GM23338 (cell line): ENCODE data around the gene TOR1AIP2. TPM values are rescaled to one million over a fixed set of nuclear protein-coding genes. Genes with fewer than 3 reads are reported as not detected.

Experiments used
- ATAC-seq: fragments of 200-7000 bp; cut with Tn5 transposase; 3 replicates; pipeline ENCODE4 v1.9.1; 2020
- DNase-seq: peaks from one replicate; pipeline ENCODE4 v3.0.0-alpha.2; 2015; ENCODE audit warnings: low spot score
- H2AFZ ChIP-seq: fragments of 200-600 bp; sonication (generic); 2 replicates; pipeline ENCODE4 v1.8.0; 2016; ENCODE audit warnings: antibody characterized with exemption, mild to moderate bottlenecking, moderate library complexity
- H3F3A ChIP-seq: fragments of 200-600 bp; sonication (generic); replicated peaks from 2 replicates; pipeline ENCODE4 v1.8.0; 2017; ENCODE audit warnings: antibody characterized with exemption, mixed run types, low read depth
- H3K27ac ChIP-seq: fragments of 200-600 bp; sonication (generic); 2 replicates; pipeline ENCODE4 v1.6.1; 2016; ENCODE audit warnings: low read depth
- H3K27me3 ChIP-seq: fragments of 200-600 bp; sonication (generic); 2 replicates; pipeline ENCODE4 v1.8.0; 2016; ENCODE audit warnings: mild to moderate bottlenecking, mixed run types, moderate library complexity; ENCODE audit not compliant: insufficient read depth
- H3K36me3 ChIP-seq: fragments of 200-600 bp; sonication (generic); 2 replicates; pipeline ENCODE4 v1.8.0; 2016; ENCODE audit warnings: mild to moderate bottlenecking; ENCODE audit not compliant: insufficient read depth
- H3K4me1 ChIP-seq: fragments of 200-600 bp; sonication (generic); 2 replicates; pipeline ENCODE4 v1.8.0; 2016; ENCODE audit warnings: mild to moderate bottlenecking, moderate library complexity; ENCODE audit not compliant: insufficient read depth
- H3K4me2 ChIP-seq: fragments of 200-600 bp; sonication (generic); 2 replicates; pipeline ENCODE4 v1.7.1; 2017; ENCODE audit warnings: mixed run types
- H3K4me3 ChIP-seq: fragments of 200-600 bp; sonication (generic); 2 replicates; pipeline ENCODE4 v1.6.1; 2016; ENCODE audit warnings: mixed run types
- H3K79me2 ChIP-seq: fragments of 200-600 bp; sonication (generic); replicated peaks from 2 replicates; pipeline ENCODE4 v1.8.0; 2017; ENCODE audit warnings: mild to moderate bottlenecking; ENCODE audit not compliant: insufficient read depth
- H3K9me2 ChIP-seq: fragments of 200-600 bp; sonication (generic); 2 replicates; pipeline ENCODE4 v1.8.0; 2017; ENCODE audit not compliant: insufficient read depth
- H4K20me1 ChIP-seq: fragments of 200-600 bp; sonication (generic); replicated peaks from 2 replicates; pipeline ENCODE4 v1.8.0; 2017; ENCODE audit warnings: mild to moderate bottlenecking; ENCODE audit not compliant: insufficient read depth
- H3K27ac Mint-ChIP-seq: 2 replicates; pipeline ENCODE4 v1.8.0; 2020; ENCODE audit warnings: inconsistent platforms, mild to moderate bottlenecking, moderate library complexity, mixed read lengths
- H3K27me3 Mint-ChIP-seq: 3 replicates; pipeline ENCODE4 v1.8.0; 2022; ENCODE audit warnings: low read depth, mild to moderate bottlenecking, moderate library complexity, mixed read lengths, inconsistent platforms; ENCODE audit not compliant: insufficient read depth, poor library complexity
- H3K36me3 Mint-ChIP-seq: 3 replicates; pipeline ENCODE4 v1.8.0; 2021; ENCODE audit warnings: low read depth, mild to moderate bottlenecking, inconsistent platforms, moderate library complexity, mixed read lengths
- H3K4me1 Mint-ChIP-seq: 3 replicates; pipeline ENCODE4 v1.8.0; 2020; ENCODE audit warnings: mild to moderate bottlenecking, inconsistent platforms, mixed read lengths
- H3K4me3 Mint-ChIP-seq: 3 replicates; pipeline ENCODE4 v1.8.0; 2021; ENCODE audit warnings: moderate library complexity, mild to moderate bottlenecking, inconsistent platforms, mixed read lengths
- H3K9me3 Mint-ChIP-seq: 3 replicates; pipeline ENCODE4 v1.8.0; 2020; ENCODE audit warnings: moderate library complexity, mild to moderate bottlenecking, inconsistent platforms, mixed read lengths
- CREB1 ChIP-seq: fragments of 250-450 bp; sonication (Bioruptor Pico); IDR thresholded peaks from 2 replicates; pipeline ENCODE4 v1.5.0; 2020; ENCODE audit warnings: low read depth, mild to moderate bottlenecking, moderate library complexity
- EZH2 ChIP-seq: fragments of 200-600 bp; sonication (generic); IDR thresholded peaks from one replicate; pipeline ENCODE4 v1.8.0; 2017; ENCODE audit warnings: antibody characterized with exemption, mild to moderate bottlenecking, low read depth; ENCODE audit not compliant: unreplicated experiment
- EZH2phosphoT487 ChIP-seq: fragments of 200-600 bp; sonication (generic); IDR thresholded peaks from one replicate; pipeline ENCODE4 v1.8.1; 2018; ENCODE audit warnings: antibody characterized with exemption; ENCODE audit not compliant: unreplicated experiment
- NANOG ChIP-seq: IDR thresholded peaks from 2 replicates; pipeline ENCODE4 v1.6.1; 2016; ENCODE audit warnings: antibody characterized with exemption, borderline replicate concordance
- REST ChIP-seq: IDR thresholded peaks from one replicate; pipeline ENCODE4 v1.6.1; 2018; ENCODE audit warnings: antibody characterized with exemption; ENCODE audit not compliant: unreplicated experiment
- ZNF114 ChIP-seq: fragments of 250-450 bp; sonication (Bioruptor Pico); IDR thresholded peaks from 2 replicates; pipeline ENCODE4 v1.5.0; 2020; ENCODE audit warnings: mild to moderate bottlenecking, moderate library complexity
- ZNF462 ChIP-seq: fragments of 250-450 bp; sonication (Bioruptor Pico); IDR thresholded peaks from 2 replicates; pipeline ENCODE4 v1.5.0; 2020; ENCODE audit warnings: mild to moderate bottlenecking, moderate library complexity
- polyA plus RNA-seq: library from polyadenylated mRNA; unstranded; fragments of >200 nt; fragmentation: Nextera tagmentation; extraction: Ambion mirVana; gene quantifications from 2 replicates; pipeline ENCODE4 v1.2.1, GENCODE V29; 2016
- total RNA-seq: library from RNA; depleted of rRNA; stranded (reverse); fragments of >200 nt; shearing (Covaris generic); gene quantifications from 2 replicates; pipeline ENCODE4 v1.2.3, GENCODE V29; 2014
- TF ChIP-seq, protein P1 (sequence below), 2 experiments: fragments of 200-600 bp in 1 of 2; sonication (generic) in 1 of 2; conservative IDR thresholded peaks; 2 replicates each; pipeline versions ENCODE4 v1.5.1 to v1.6.1; 2016 to 2017; ENCODE audit warnings: antibody characterized with exemption in 2 of 2, low read depth in 2 of 2, mild to moderate bottlenecking in 2 of 2, moderate library complexity in 1 of 2

The TOR1AIP2 gene
- total and polyA plus RNA-seq, 2 experiments from 2014 or later, result 21.1 to 81.3 TPM

- ATAC-seq (no peak), DNase-seq (no peak)
- H3K36me3 Mint-ChIP-seq, result no peaks in the 10 kb centered on the region
- Histone ChIP-seq H4K20me1 (no peaks in the 10 kb centered on the region), H3K27ac (no peak overlapping the region), H3K9me2 (no peaks in the 10 kb centered on the region), H3K4me2 (no peak overlapping the region), H3K27me3 (no peaks in the 10 kb centered on the region), H3K4me1 (no peaks in the 10 kb centered on the region), H3F3A (no peaks in the 10 kb centered on the region), H3K36me3 (no peaks in the 10 kb centered on the region), H3K79me2 (no peaks in the 10 kb centered on the region), H3K4me3 (no peak overlapping the region), H2AFZ (no peak overlapping the region)
- no peak overlapping the region for H3K27ac Mint-ChIP-seq
- H3K4me1 Mint-ChIP-seq, result peaks cover 6% of the 10 kb centered on the region
- no peak overlapping the region for H3K4me3 Mint-ChIP-seq
- TF ChIP-seq NANOG (no peak), REST (no peak), ZNF114 (CRISPR knock-in tag) (no peak), EZH2phosphoT487 (no peak), ZNF462 (CRISPR knock-in tag) (no peak), EZH2 (no peak), CREB1 (CRISPR knock-in tag) (no peak)
- TF ChIP-seq, protein P1, sequence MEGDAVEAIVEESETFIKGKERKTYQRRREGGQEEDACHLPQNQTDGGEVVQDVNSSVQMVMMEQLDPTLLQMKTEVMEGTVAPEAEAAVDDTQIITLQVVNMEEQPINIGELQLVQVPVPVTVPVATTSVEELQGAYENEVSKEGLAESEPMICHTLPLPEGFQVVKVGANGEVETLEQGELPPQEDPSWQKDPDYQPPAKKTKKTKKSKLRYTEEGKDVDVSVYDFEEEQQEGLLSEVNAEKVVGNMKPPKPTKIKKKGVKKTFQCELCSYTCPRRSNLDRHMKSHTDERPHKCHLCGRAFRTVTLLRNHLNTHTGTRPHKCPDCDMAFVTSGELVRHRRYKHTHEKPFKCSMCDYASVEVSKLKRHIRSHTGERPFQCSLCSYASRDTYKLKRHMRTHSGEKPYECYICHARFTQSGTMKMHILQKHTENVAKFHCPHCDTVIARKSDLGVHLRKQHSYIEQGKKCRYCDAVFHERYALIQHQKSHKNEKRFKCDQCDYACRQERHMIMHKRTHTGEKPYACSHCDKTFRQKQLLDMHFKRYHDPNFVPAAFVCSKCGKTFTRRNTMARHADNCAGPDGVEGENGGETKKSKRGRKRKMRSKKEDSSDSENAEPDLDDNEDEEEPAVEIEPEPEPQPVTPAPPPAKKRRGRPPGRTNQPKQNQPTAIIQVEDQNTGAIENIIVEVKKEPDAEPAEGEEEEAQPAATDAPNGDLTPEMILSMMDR (conservative IDR thresholded peaks at IDR 0.05; ENCODE audit: low read depth in 2 of 2), result no peak
- H3K9me3 Mint-ChIP-seq, result no peaks in the 10 kb centered on the region
- peaks cover 2% of the 10 kb centered on the region for H3K27me3 Mint-ChIP-seq
Observed at GRCh38 chr1:179800481-179800880, 77.1 kb downstream of the TOR1AIP2 start.
